Keratinocyte (primary cell): ENCODE data around the gene MICALL2.

ENCODE experiments used
- EZH2 ChIP-seq: IDR thresholded peaks from one replicate; pipeline ENCODE4 v1.6.1; 2012; ENCODE audit warnings: inconsistent platforms, mild to moderate bottlenecking, low read length, moderate library complexity
- TF ChIP-seq, protein P1 (sequence below), 3 experiments: IDR thresholded peaks in 1 of 3; conservative IDR thresholded peaks in 1 of 3; optimal IDR thresholded peaks in 1 of 3; 2 replicates in 2 of 3; 3 replicates in 1 of 3; pipeline versions ENCODE3 to v1.5.1; 2011; ENCODE audit warnings: low read length in 3 of 3, mild to moderate bottlenecking in 3 of 3, moderate library complexity in 2 of 3, control low read depth in 1 of 3, inconsistent platforms in 1 of 3; ENCODE audit not compliant: insufficient read depth in 2 of 3; ENCODE audit errors: extremely low read depth in 1 of 3

GRCh38 chr7:1400371-1400770 is 58.9 kb downstream of the MICALL2 start:
- TF ChIP-seq, protein P1, sequence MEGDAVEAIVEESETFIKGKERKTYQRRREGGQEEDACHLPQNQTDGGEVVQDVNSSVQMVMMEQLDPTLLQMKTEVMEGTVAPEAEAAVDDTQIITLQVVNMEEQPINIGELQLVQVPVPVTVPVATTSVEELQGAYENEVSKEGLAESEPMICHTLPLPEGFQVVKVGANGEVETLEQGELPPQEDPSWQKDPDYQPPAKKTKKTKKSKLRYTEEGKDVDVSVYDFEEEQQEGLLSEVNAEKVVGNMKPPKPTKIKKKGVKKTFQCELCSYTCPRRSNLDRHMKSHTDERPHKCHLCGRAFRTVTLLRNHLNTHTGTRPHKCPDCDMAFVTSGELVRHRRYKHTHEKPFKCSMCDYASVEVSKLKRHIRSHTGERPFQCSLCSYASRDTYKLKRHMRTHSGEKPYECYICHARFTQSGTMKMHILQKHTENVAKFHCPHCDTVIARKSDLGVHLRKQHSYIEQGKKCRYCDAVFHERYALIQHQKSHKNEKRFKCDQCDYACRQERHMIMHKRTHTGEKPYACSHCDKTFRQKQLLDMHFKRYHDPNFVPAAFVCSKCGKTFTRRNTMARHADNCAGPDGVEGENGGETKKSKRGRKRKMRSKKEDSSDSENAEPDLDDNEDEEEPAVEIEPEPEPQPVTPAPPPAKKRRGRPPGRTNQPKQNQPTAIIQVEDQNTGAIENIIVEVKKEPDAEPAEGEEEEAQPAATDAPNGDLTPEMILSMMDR (optimal IDR thresholded peaks at IDR 0.05 in 1 of 3, IDR thresholded peaks at IDR 0.05 in 1 of 3, conservative IDR thresholded peaks at IDR 0.05 in 1 of 3; ENCODE audit: extremely low read depth in 1 of 3, insufficient read depth in 2 of 3, low read length in 3 of 3) = no peak
- TF ChIP-seq EZH2 = no peak
